K562 (cell line): ENCODE data around the gene WDR1. TPM values are rescaled to one million over a fixed set of nuclear protein-coding genes. Genes with fewer than 3 reads are reported as not detected.

Source experiments
- ATAC-seq: fragments of 200-7000 bp; cut with Tn5 transposase; 3 replicates; pipeline ENCODE4 v1.9.1; 2020; ENCODE audit warnings: moderate library complexity
- BruUV-seq: library from RNA; stranded (reverse); fragments of 400-500 nt; replicated peaks from 2 replicates; lab custom pipeline; 2021; lab: Mats Ljungman, UMichigan
- CTCF ChIA-PET: fragments of 300-600 bp; formaldehyde crosslinking; extraction: SDS; loops from one replicate; lab custom pipeline; 2021; ENCODE audit warnings: low intra/inter-chr PET ratio; lab: Yijun Ruan, JAX
- POLR2A ChIA-PET: fragments of 300-600, 350-650 bp; sonication (Branson Sonifier 250); formaldehyde crosslinking; extraction: SDS; loops from one replicate; lab custom pipeline; 2021; ENCODE audit warnings: antibody characterized with exemption, inconsistent platforms; lab: Yijun Ruan, JAX
- DNase-seq, 4 experiments: peaks; one replicate each; pipeline versions ENCODE4 v3.0.0 to v3.0.0-alpha.2; 2011 to 2018; ENCODE audit warnings: low spot score in 3 of 4, mixed read lengths in 3 of 4; ENCODE audit errors: extremely low read depth in 1 of 4
- FAIRE-seq: peaks from 2 replicates; lab custom pipeline; 2011; peaks lifted over from hg19 to GRCh38; lab: Jason Lieb, UNC
- H2AFZ ChIP-seq: 2 replicates; pipeline ENCODE4 v1.6.0; 2011; ENCODE audit warnings: low read depth, low read length, control low read depth, inconsistent platforms
- H3K27ac ChIP-seq: fragments of 200-600 bp; 3 replicates; pipeline ENCODE4 v1.8.0; 2011; ENCODE audit warnings: low read depth, mild to moderate bottlenecking, control low read depth, inconsistent platforms, low read length, moderate library complexity, mixed read lengths; ENCODE audit errors: extremely low read depth
- H3K27me3 ChIP-seq, 2 experiments: fragments of 300-600 bp in 1 of 2; 2 replicates in 1 of 2; 3 replicates in 1 of 2; pipeline versions ENCODE4 v1.6.0 to v1.8.0; 2011; ENCODE audit warnings: inconsistent platforms in 2 of 2, low read length in 2 of 2, mild to moderate bottlenecking in 1 of 2, mixed read lengths in 1 of 2, moderate library complexity in 1 of 2; ENCODE audit not compliant: control insufficient read depth in 2 of 2, insufficient read depth in 2 of 2
- H3K36me3 ChIP-seq: fragments of 300-600 bp; 3 replicates; pipeline ENCODE4 v1.8.0; 2011; ENCODE audit warnings: mild to moderate bottlenecking, low read length, inconsistent platforms; ENCODE audit not compliant: control insufficient read depth, insufficient read depth
- H3K4me1 ChIP-seq, 2 experiments: fragments of 200-600 bp in 1 of 2; replicated peaks in 1 of 2; 2 replicates in 1 of 2; 3 replicates in 1 of 2; pipeline versions ENCODE4 v1.5.1 to v1.8.0; 2011; ENCODE audit warnings: inconsistent platforms in 2 of 2, low read length in 2 of 2, mild to moderate bottlenecking in 1 of 2, mixed read lengths in 1 of 2, moderate library complexity in 1 of 2; ENCODE audit not compliant: control insufficient read depth in 2 of 2, insufficient read depth in 2 of 2
- H3K4me2 ChIP-seq: 2 replicates; pipeline ENCODE4 v1.6.1; 2011; ENCODE audit warnings: low read length, control low read depth, inconsistent platforms, mixed read lengths; ENCODE audit not compliant: insufficient read depth
- H3K4me3 ChIP-seq: fragments of 200-600 bp; sonication (generic), shearing (Covaris generic); 2 replicates; pipeline ENCODE4 v1.5.1; 2016; ENCODE audit warnings: control low read depth, inconsistent platforms
- H3K79me2 ChIP-seq: fragments of 200-600 bp; 3 replicates; pipeline ENCODE4 v1.8.0; 2011; ENCODE audit warnings: low read length, inconsistent platforms; ENCODE audit not compliant: control insufficient read depth, insufficient read depth
- H3K9ac ChIP-seq, 2 experiments: 2 replicates each; pipeline versions ENCODE4 v1.6.0 to v1.6.1; 2011; ENCODE audit warnings: low read depth in 2 of 2, low read length in 2 of 2, control low read depth in 1 of 2, inconsistent platforms in 1 of 2, mild to moderate bottlenecking in 1 of 2, mixed read lengths in 1 of 2; ENCODE audit not compliant: insufficient read depth in 1 of 2
- H3K9me1 ChIP-seq: one replicate; pipeline ENCODE4 v1.6.0; 2011; ENCODE audit warnings: inconsistent platforms, mild to moderate bottlenecking, low read length, moderate library complexity; ENCODE audit not compliant: control insufficient read depth, insufficient read depth
- H3K9me3 ChIP-seq: replicated peaks from 2 replicates; pipeline ENCODE4 v1.5.1; 2011; ENCODE audit warnings: low read depth, low read length, inconsistent platforms; ENCODE audit not compliant: control insufficient read depth, insufficient read depth
- H4K20me1 ChIP-seq: replicated peaks from 2 replicates; pipeline ENCODE4 v1.6.1; 2011; ENCODE audit warnings: low read length, inconsistent platforms, mixed read lengths; ENCODE audit not compliant: control insufficient read depth, insufficient read depth
- ELF1 ChIP-seq: fragments of 200-800 bp; sonication (Bioruptor generic); IDR thresholded peaks from 2 replicates; pipeline ENCODE4 v1.6.1; 2016; ENCODE audit warnings: missing genetic modification characterization, missing compliant biosample characterization
- JUND ChIP-seq, 2 experiments: IDR thresholded peaks; 2 replicates in 1 of 2; 3 replicates in 1 of 2; pipeline ENCODE4 v1.6.1; 2011; ENCODE audit warnings: borderline replicate concordance in 2 of 2, low read depth in 2 of 2, low read length in 2 of 2, improper control_type of control experiment in 1 of 2, missing biosample characterization in 1 of 2, missing genetic modification characterization in 1 of 2, missing genetic modification reagents in 1 of 2
- PHF20 ChIP-seq: fragments of 450-650 bp; IDR thresholded peaks from 2 replicates; pipeline ENCODE4 v1.6.1; 2018; ENCODE audit not compliant: partially characterized antibody
- POLR2A ChIP-seq: fragments of 450-650 bp; conservative IDR thresholded peaks from 2 replicates; pipeline ENCODE4 v1.6.1; 2016
- RAD21 ChIP-seq, 2 experiments: fragments of 250-450 bp in 1 of 2; fragments of 450-650 bp in 1 of 2; sonication (Bioruptor Pico) in 1 of 2; formaldehyde crosslinking in 1 of 2; IDR thresholded peaks in 1 of 2; conservative IDR thresholded peaks in 1 of 2; 2 replicates each; pipeline versions ENCODE4 v1.4.0 to v1.8.0; 2020 to 2022; ENCODE audit warnings: mild to moderate bottlenecking in 2 of 2, moderate library complexity in 1 of 2
- ZNF217 ChIP-seq: sonication (generic); formaldehyde crosslinking; IDR thresholded peaks from 2 replicates; pipeline ENCODE4 v1.8.0; 2022; ENCODE audit warnings: mild to moderate bottlenecking, missing genetic modification reagents
- WGBS: fragments of 100-300 bp; shearing (Covaris generic); methylation state at CpG from one replicate; pipeline ENCODE4 v1.1.6; 2016; ENCODE audit warnings: low coverage, mixed read lengths; ENCODE audit not compliant: insufficient coverage; ENCODE audit errors: missing lambda C conversion rate; 5-methylcytosine and 5-hydroxymethylcytosine counted together
- in situ Hi-C: fragments of 300-500 bp; cut with MboI; formaldehyde crosslinking; loops from 4 replicates; pipeline ENCODE4 v1.15.0; 2018; ENCODE audit warnings: inconsistent platforms, mixed read lengths
- intact Hi-C: fragments of 100-400 bp; cut with micrococcal nuclease; formaldehyde crosslinking; loops from 2 replicates; pipeline ENCODE4 v1.14.2; 2022
- polyA plus RNA-seq, 8 experiments: library from polyadenylated mRNA; depleted of rRNA in 4 of 8; stranded (reverse) in 5 of 8; unstranded in 3 of 8; fragments of >200 nt; fragmentation: Nextera tagmentation in 2 of 8; fragmentation: Illumina TruSeq in 1 of 8; extraction: Ambion mirVana in 2 of 8; extraction: Trizol in 1 of 8; gene quantifications; 2 replicates each; pipeline versions ENCODE4 v1.2.1 to v1.2.3, GENCODE V29; 2011 to 2014; ENCODE audit warnings: inconsistent platforms in 1 of 8, missing spikeins in 1 of 8
- total RNA-seq, 7 experiments: library from RNA; depleted of rRNA in 6 of 7; stranded (reverse); fragments of >200 nt in 6 of 7; fragmentation: Illumina TruSeq in 2 of 7; extraction: Trizol in 2 of 7; gene quantifications; 2 replicates each; pipeline versions ENCODE4 v1.2.1 to v1.2.3, GENCODE V29; 2011 to 2021; ENCODE audit warnings: low replicate concordance in 1 of 7
- TF ChIP-seq, protein P1 (sequence below), 2 experiments: fragments of 450-650 bp in 1 of 2; sonication (generic) in 1 of 2; formaldehyde crosslinking in 1 of 2; IDR thresholded peaks in 1 of 2; conservative IDR thresholded peaks in 1 of 2; 2 replicates each; pipeline versions ENCODE4 v1.6.1 to v1.8.1; 2016 to 2023; ENCODE audit warnings: mild to moderate bottlenecking in 2 of 2, moderate library complexity in 2 of 2, inconsistent platforms in 1 of 2, missing genetic modification reagents in 1 of 2
- TF ChIP-seq, protein P2 (sequence below): fragments of 450-650 bp; IDR thresholded peaks from 2 replicates; pipeline ENCODE4 v1.6.1; 2016; ENCODE audit warnings: missing biosample characterization, missing genetic modification characterization

The WDR1 gene
- total and polyA plus RNA-seq, 9 of the 15 experiments (the other 6 are each of a cell fraction or from before 2014, with no cell fraction given), result 16.1 to 213 (median 125) TPM

DNA sequence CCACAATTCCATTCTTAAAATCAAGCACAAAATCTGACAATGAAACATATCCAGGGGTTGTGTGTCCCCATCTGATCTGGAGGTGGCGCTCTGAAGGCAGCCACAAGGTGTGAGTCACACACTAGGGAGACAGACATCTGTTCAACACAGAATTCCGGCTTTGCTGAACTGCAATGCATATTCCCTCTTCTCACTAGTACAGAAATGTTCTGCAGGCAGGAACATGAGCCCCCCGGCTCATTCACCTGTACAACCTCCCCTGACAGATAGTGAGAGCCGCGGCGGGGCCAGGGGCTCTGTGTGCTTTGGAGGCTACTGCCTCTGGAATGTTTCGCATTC, 41.9 kb downstream of the WDR1 start:
- H3K9me3 ChIP-seq, result no peaks in the 10 kb centered on the region
- no peak overlapping the region for H3K4me3 ChIP-seq
- H3K79me2 ChIP-seq, result no peaks in the 10 kb centered on the region
- FAIRE-seq, result peak; percentile 86
- no peak overlapping the region for H3K27ac ChIP-seq
- TSS peak; percentile 41 for BruUV-seq
- H3K9ac ChIP-seq, result no peak overlapping the region
- ChIA-PET CTCF (no interaction called here), POLR2A (no interaction called here)
- intact Hi-C loops, result loop anchor here (5.0 kb wide), 2 partner anchors 328 to 463 kb away; no protein-coding TSS in a partner anchor
- H3K27me3 ChIP-seq, result no peaks in the 10 kb centered on the region; a peak in 1 of 5 replicates
- 86% methylated on average over 7 of the region's 7 CpGs for WGBS
- peak; percentile 37 to 44 (median 42) for DNase-seq
- peaks cover 64% of the 10 kb centered on the region; the same call in 2 of the 3 replicates for H3K36me3 ChIP-seq
- no peak overlapping the region for H2AFZ ChIP-seq
- in situ Hi-C loops, result no loop called here
- no peak overlapping the region for H3K4me2 ChIP-seq
- H4K20me1 ChIP-seq, result no peaks in the 10 kb centered on the region; the same call in none of the 2 replicates
- H3K9me1 ChIP-seq, result no peaks in the 10 kb centered on the region
- ATAC-seq, result peak; percentile 77
- H3K4me1 ChIP-seq, result peaks cover 0 to 7% of the 10 kb centered on the region in 2 experiments; a peak in 2 of 5 replicates
- peak; percentile 67 for TF ChIP-seq JUND (IDR thresholded peaks at IDR 0.05; ENCODE audit: borderline replicate concordance, low read depth, low read length)
- peak; percentile 65; the same call in 2 of the 3 replicates for TF ChIP-seq JUND (tag; IDR thresholded peaks at IDR 0.05; ENCODE audit: borderline replicate concordance, low read depth, low read length)
- TF ChIP-seq RAD21 (CRISPR knock-in tag; conservative IDR thresholded peaks at IDR 0.05 in 1 of 2, IDR thresholded peaks at IDR 0.05 in 1 of 2), result peak in 1 of 2 experiments; percentile 35; a peak in 1 of 4 replicates
- TF ChIP-seq, protein P1, sequence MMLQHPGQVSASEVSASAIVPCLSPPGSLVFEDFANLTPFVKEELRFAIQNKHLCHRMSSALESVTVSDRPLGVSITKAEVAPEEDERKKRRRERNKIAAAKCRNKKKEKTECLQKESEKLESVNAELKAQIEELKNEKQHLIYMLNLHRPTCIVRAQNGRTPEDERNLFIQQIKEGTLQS (IDR thresholded peaks at IDR 0.05), result peak; percentile 45
- TF ChIP-seq, protein P1 (CRISPR knock-in tag; conservative IDR thresholded peaks at IDR 0.05), result no peak
- TF ChIP-seq, protein P2, sequence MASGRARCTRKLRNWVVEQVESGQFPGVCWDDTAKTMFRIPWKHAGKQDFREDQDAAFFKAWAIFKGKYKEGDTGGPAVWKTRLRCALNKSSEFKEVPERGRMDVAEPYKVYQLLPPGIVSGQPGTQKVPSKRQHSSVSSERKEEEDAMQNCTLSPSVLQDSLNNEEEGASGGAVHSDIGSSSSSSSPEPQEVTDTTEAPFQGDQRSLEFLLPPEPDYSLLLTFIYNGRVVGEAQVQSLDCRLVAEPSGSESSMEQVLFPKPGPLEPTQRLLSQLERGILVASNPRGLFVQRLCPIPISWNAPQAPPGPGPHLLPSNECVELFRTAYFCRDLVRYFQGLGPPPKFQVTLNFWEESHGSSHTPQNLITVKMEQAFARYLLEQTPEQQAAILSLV (tag), result no peak
- no peak for TF ChIP-seq PHF20
- TF ChIP-seq POLR2A, result peak; percentile 29; the same call in 1 of the 2 replicates
- TF ChIP-seq ELF1, result no peak
- TF ChIP-seq ZNF217 (CRISPR knock-in tag), result no peak
